Duodenal mucosa (tissue), 2 donors: ENCODE measurements around the gene ZNF561.
A peak's percentile ranks its signal among the peaks of the same experiment; 100 is the strongest.
"Not testable (repeated sequence)": the region's sequence is repeated elsewhere in the genome, so short reads cannot be mapped to it uniquely, and the experiment has no call there.

Experiments used
- H3K27ac ChIP-seq: one replicate; pipeline ENCODE4 v1.7.0; 2013; ENCODE audit warnings: low read depth, low read length
- H3K27me3 ChIP-seq, 2 donors: one replicate each; pipeline ENCODE4 v1.7.0; 2013; ENCODE audit warnings: low read length in 2 of 2, control low read depth in 1 of 2; ENCODE audit not compliant: insufficient read depth in 2 of 2, control insufficient read depth in 1 of 2
- H3K36me3 ChIP-seq, 2 donors: one replicate each; pipeline ENCODE4 v1.7.0; 2013; ENCODE audit warnings: low read length in 2 of 2, control low read depth in 1 of 2; ENCODE audit not compliant: insufficient read depth in 2 of 2, control insufficient read depth in 1 of 2
- H3K4me1 ChIP-seq, 2 donors: one replicate each; pipeline ENCODE4 v1.7.0; 2013; ENCODE audit warnings: low read length in 2 of 2, control low read depth in 1 of 2; ENCODE audit not compliant: insufficient read depth in 2 of 2, control insufficient read depth in 1 of 2
- H3K4me3 ChIP-seq, 2 donors: one replicate each; pipeline ENCODE4 v1.7.0; 2013; ENCODE audit warnings: low read length in 2 of 2, low read depth in 1 of 2
- H3K9ac ChIP-seq, 2 donors: one replicate each; pipeline ENCODE4 v1.7.0; 2013; ENCODE audit warnings: low read length in 2 of 2, low read depth in 1 of 2
- H3K9me3 ChIP-seq, 2 donors: one replicate each; pipeline ENCODE4 v1.7.0; 2013; ENCODE audit warnings: low read length in 2 of 2, control low read depth in 1 of 2; ENCODE audit not compliant: control insufficient read depth in 1 of 2

ZNF561 gene

GRCh38 chr19:9621156-9622037, at the start of gene ZNF561:
Gene ZNF561 (minus strand): TSS chr19:9621232. CDS start chr19:9619456, 1,776 bp downstream.
- peaks cover 11 to 28% of the 10 kb centered on the region in 2 donors for H3K36me3 ChIP-seq
- H3K9ac ChIP-seq, result peak within 1 kb of the TSS; percentile 90 to 96
- H3K4me3 ChIP-seq, result peak within 1 kb of the TSS; percentile 92 to 97
- no peaks in the 10 kb centered on the region for H3K27me3 ChIP-seq
- H3K4me1 ChIP-seq, result peaks cover 0 to 14% of the 10 kb centered on the region in 2 donors
- no peaks in the 10 kb centered on the region for H3K9me3 ChIP-seq
- H3K27ac ChIP-seq, result peak within 1 kb of the TSS; percentile 94

GRCh38 chr19:9668544-9668943, 47.5 kb upstream of the ZNF561 start:
- H3K9me3 ChIP-seq, result peaks cover 28 to 53% of the 10 kb centered on the region in 2 donors
- H3K36me3 ChIP-seq, result peaks cover 9 to 25% of the 10 kb centered on the region in 2 donors
- H3K27ac ChIP-seq, result no peak overlapping the region
- H3K9ac ChIP-seq, result no peak overlapping the region
- no peak overlapping the region for H3K4me3 ChIP-seq
- no peaks in the 10 kb centered on the region for H3K27me3 ChIP-seq
- H3K4me1 ChIP-seq, result no peaks in the 10 kb centered on the region

- Histone ChIP-seq H3K36me3 (peaks cover 9 to 23% of the 10 kb centered on the region in 2 donors), H3K4me1 (no peaks in the 10 kb centered on the region), H3K27me3 (no peaks in the 10 kb centered on the region), H3K4me3 (no peak overlapping the region), H3K27ac (no peak overlapping the region), H3K9me3 (peaks cover 22 to 46% of the 10 kb centered on the region in 2 donors), H3K9ac (no peak overlapping the region)
Measured at GRCh38 chr19:9667898-9668297, 46.9 kb upstream of the ZNF561 start.

GRCh38 chr19:9658769-9659168, 37.7 kb upstream of the ZNF561 start:
- Histone ChIP-seq H3K4me3 (no peak overlapping the region), H3K27ac (no peak overlapping the region), H3K9ac (no peak overlapping the region), H3K4me1 (no peaks in the 10 kb centered on the region), H3K36me3 (peaks cover 14 to 48% of the 10 kb centered on the region in 2 donors), H3K9me3 (peaks cover 4 to 11% of the 10 kb centered on the region in 2 donors), H3K27me3 (no peaks in the 10 kb centered on the region)

- H3K4me3 ChIP-seq, H3K4me1 ChIP-seq, H3K9ac ChIP-seq, H3K27me3 ChIP-seq, H3K27ac ChIP-seq: not testable (repeated sequence)
- peaks cover 32 to 34% of the 10 kb centered on the region in 2 donors for H3K9me3 ChIP-seq
- H3K36me3 ChIP-seq, result peaks cover 42 to 69% of the 10 kb centered on the region in 2 donors
Measured at GRCh38 chr19:9653066-9653555, 32.1 kb upstream of the ZNF561 start.

- not testable (repeated sequence) for H3K27ac ChIP-seq, H3K4me1 ChIP-seq, H3K9ac ChIP-seq, H3K27me3 ChIP-seq, H3K4me3 ChIP-seq
- H3K9me3 ChIP-seq, result peaks cover 32 to 34% of the 10 kb centered on the region in 2 donors
- peaks cover 41 to 67% of the 10 kb centered on the region in 2 donors for H3K36me3 ChIP-seq
Measured at GRCh38 chr19:9651464-9651863, 30.4 kb upstream of the ZNF561 start.

GRCh38 chr19:9650345-9650744, 29.3 kb upstream of the ZNF561 start:
- H3K36me3 ChIP-seq, result peaks cover 31 to 56% of the 10 kb centered on the region in 2 donors
- no peak overlapping the region for H3K9ac ChIP-seq
- H3K27ac ChIP-seq, result no peak overlapping the region
- H3K4me3 ChIP-seq, result no peak overlapping the region
- no peaks in the 10 kb centered on the region for H3K27me3 ChIP-seq
- no peaks in the 10 kb centered on the region for H3K4me1 ChIP-seq
- H3K9me3 ChIP-seq, result peaks cover 28 to 32% of the 10 kb centered on the region in 2 donors

GRCh38 chr19:9645472-9645871, 24.4 kb upstream of the ZNF561 start:
- H3K4me3 ChIP-seq, result no peak overlapping the region
- no peaks in the 10 kb centered on the region for H3K27me3 ChIP-seq
- H3K4me1 ChIP-seq, result no peaks in the 10 kb centered on the region
- no peak overlapping the region for H3K9ac ChIP-seq
- H3K36me3 ChIP-seq, result peaks cover 13% of the 10 kb centered on the region in 2 donors
- H3K27ac ChIP-seq, result no peak overlapping the region
- H3K9me3 ChIP-seq, result peaks cover 7 to 9% of the 10 kb centered on the region in 2 donors

- Histone ChIP-seq H3K9me3 (peaks cover 7 to 9% of the 10 kb centered on the region in 2 donors), H3K9ac (no peak overlapping the region), H3K4me1 (no peaks in the 10 kb centered on the region), H3K36me3 (peaks cover 10 to 13% of the 10 kb centered on the region in 2 donors), H3K27me3 (no peaks in the 10 kb centered on the region), H3K4me3 (no peak overlapping the region), H3K27ac (no peak overlapping the region)
Measured at GRCh38 chr19:9644472-9644871, 23.4 kb upstream of the ZNF561 start.

GRCh38 chr19:9641810-9642209, 20.8 kb upstream of the ZNF561 start:
- no peaks in the 10 kb centered on the region for H3K27me3 ChIP-seq
- peaks cover 3 to 8% of the 10 kb centered on the region in 2 donors for H3K36me3 ChIP-seq
- no peak overlapping the region for H3K4me3 ChIP-seq
- H3K27ac ChIP-seq, result no peak overlapping the region
- H3K4me1 ChIP-seq, result no peaks in the 10 kb centered on the region
- H3K9me3 ChIP-seq, result peaks cover 7 to 9% of the 10 kb centered on the region in 2 donors
- H3K9ac ChIP-seq, result no peak overlapping the region
